ENCODE results near the gene ST7. TPM values are rescaled to one million over a fixed set of nuclear protein-coding genes. Genes with fewer than 3 reads are reported as not detected.

ST7 gene
- polyA plus RNA-seq, 1 donor from 2014 or later, result 76.8 TPM

GRCh38 chr7:116949941-116950801 is 3.1 kb upstream of the ST7 start:
- no peaks in the 10 kb centered on the region for H3K27me3 ChIP-seq (ENCODE audit: insufficient read depth, low read depth, low read length)
- no peaks in the 10 kb centered on the region for H3K36me3 ChIP-seq (ENCODE audit: insufficient read depth, low read length)
- no peaks in the 10 kb centered on the region for H3K9me2 ChIP-seq (ENCODE audit: insufficient read depth, low read length)
- TF ChIP-seq RAD21 (conservative IDR thresholded peaks at IDR 0.05) (no peak), EP300 (conservative IDR thresholded peaks at IDR 0.05; ENCODE audit: poor library complexity, severe bottlenecking) (no peak), MXI1 (conservative IDR thresholded peaks at IDR 0.05; ENCODE audit: poor library complexity, severe bottlenecking) (no peak), EZH2 (IDR thresholded peaks at IDR 0.05; ENCODE audit: borderline replicate concordance, insufficient read depth, low read length, poor library complexity, severe bottlenecking) (no peak), TAF1 (IDR thresholded peaks at IDR 0.05; ENCODE audit: low read depth) (no peak), SMC3 (conservative IDR thresholded peaks at IDR 0.05; ENCODE audit: poor library complexity) (no peak), POLR2AphosphoS5 (IDR thresholded peaks at IDR 0.05) (no peak)
- TF ChIP-seq, protein P1, sequence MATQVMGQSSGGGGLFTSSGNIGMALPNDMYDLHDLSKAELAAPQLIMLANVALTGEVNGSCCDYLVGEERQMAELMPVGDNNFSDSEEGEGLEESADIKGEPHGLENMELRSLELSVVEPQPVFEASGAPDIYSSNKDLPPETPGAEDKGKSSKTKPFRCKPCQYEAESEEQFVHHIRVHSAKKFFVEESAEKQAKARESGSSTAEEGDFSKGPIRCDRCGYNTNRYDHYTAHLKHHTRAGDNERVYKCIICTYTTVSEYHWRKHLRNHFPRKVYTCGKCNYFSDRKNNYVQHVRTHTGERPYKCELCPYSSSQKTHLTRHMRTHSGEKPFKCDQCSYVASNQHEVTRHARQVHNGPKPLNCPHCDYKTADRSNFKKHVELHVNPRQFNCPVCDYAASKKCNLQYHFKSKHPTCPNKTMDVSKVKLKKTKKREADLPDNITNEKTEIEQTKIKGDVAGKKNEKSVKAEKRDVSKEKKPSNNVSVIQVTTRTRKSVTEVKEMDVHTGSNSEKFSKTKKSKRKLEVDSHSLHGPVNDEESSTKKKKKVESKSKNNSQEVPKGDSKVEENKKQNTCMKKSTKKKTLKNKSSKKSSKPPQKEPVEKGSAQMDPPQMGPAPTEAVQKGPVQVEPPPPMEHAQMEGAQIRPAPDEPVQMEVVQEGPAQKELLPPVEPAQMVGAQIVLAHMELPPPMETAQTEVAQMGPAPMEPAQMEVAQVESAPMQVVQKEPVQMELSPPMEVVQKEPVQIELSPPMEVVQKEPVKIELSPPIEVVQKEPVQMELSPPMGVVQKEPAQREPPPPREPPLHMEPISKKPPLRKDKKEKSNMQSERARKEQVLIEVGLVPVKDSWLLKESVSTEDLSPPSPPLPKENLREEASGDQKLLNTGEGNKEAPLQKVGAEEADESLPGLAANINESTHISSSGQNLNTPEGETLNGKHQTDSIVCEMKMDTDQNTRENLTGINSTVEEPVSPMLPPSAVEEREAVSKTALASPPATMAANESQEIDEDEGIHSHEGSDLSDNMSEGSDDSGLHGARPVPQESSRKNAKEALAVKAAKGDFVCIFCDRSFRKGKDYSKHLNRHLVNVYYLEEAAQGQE (IDR thresholded peaks at IDR 0.05; ENCODE audit: borderline replicate concordance), result no peak
- TF ChIP-seq, protein P2, sequence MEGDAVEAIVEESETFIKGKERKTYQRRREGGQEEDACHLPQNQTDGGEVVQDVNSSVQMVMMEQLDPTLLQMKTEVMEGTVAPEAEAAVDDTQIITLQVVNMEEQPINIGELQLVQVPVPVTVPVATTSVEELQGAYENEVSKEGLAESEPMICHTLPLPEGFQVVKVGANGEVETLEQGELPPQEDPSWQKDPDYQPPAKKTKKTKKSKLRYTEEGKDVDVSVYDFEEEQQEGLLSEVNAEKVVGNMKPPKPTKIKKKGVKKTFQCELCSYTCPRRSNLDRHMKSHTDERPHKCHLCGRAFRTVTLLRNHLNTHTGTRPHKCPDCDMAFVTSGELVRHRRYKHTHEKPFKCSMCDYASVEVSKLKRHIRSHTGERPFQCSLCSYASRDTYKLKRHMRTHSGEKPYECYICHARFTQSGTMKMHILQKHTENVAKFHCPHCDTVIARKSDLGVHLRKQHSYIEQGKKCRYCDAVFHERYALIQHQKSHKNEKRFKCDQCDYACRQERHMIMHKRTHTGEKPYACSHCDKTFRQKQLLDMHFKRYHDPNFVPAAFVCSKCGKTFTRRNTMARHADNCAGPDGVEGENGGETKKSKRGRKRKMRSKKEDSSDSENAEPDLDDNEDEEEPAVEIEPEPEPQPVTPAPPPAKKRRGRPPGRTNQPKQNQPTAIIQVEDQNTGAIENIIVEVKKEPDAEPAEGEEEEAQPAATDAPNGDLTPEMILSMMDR (IDR thresholded peaks at IDR 0.05; ENCODE audit: poor library complexity, severe bottlenecking), result no peak
- H3K79me2 ChIP-seq (replicated peaks; ENCODE audit: insufficient read depth, low read length), result no peaks in the 10 kb centered on the region
- no peak overlapping the region for H3K27ac ChIP-seq (ENCODE audit: low read length)
- no peaks in the 10 kb centered on the region for H3K9me3 ChIP-seq (ENCODE audit: low read length)
- no peak overlapping the region for H3K4me3 ChIP-seq (ENCODE audit: low read length)
- H2AFZ ChIP-seq (ENCODE audit: low read depth, low read length), result no peak overlapping the region
- no peak overlapping the region for H3K9ac ChIP-seq (ENCODE audit: low read length)
- peaks cover 10% of the 10 kb centered on the region for H3F3A ChIP-seq (ENCODE audit: insufficient read depth, low read length, poor library complexity, severe bottlenecking)
- H3K4me2 ChIP-seq (ENCODE audit: low read length), result no peak overlapping the region
- no peaks in the 10 kb centered on the region for H4K20me1 ChIP-seq (ENCODE audit: insufficient read depth)

GRCh38 chr7:116950889-116951351 is 2.4 kb upstream of the ST7 start:
- no peaks in the 10 kb centered on the region for H3K9me2 ChIP-seq (ENCODE audit: insufficient read depth, low read length)
- no peak overlapping the region for H3K4me2 ChIP-seq (ENCODE audit: low read length)
- H3K36me3 ChIP-seq (ENCODE audit: insufficient read depth, low read length), result no peaks in the 10 kb centered on the region
- no peaks in the 10 kb centered on the region for H3K79me2 ChIP-seq (replicated peaks; ENCODE audit: insufficient read depth, low read length)
- no peak overlapping the region for H3K9ac ChIP-seq (ENCODE audit: low read length)
- H3F3A ChIP-seq (ENCODE audit: insufficient read depth, low read length, poor library complexity, severe bottlenecking), result peaks cover 10% of the 10 kb centered on the region
- no peak overlapping the region for H2AFZ ChIP-seq (ENCODE audit: low read depth, low read length)
- H3K4me3 ChIP-seq (ENCODE audit: low read length), result no peak overlapping the region
- H3K27ac ChIP-seq (ENCODE audit: low read length), result no peak overlapping the region
- no peaks in the 10 kb centered on the region for H3K9me3 ChIP-seq (ENCODE audit: low read length)
- TF ChIP-seq RAD21 (conservative IDR thresholded peaks at IDR 0.05), result no peak
- no peak for TF ChIP-seq POLR2AphosphoS5 (IDR thresholded peaks at IDR 0.05)
- TF ChIP-seq TAF1 (IDR thresholded peaks at IDR 0.05; ENCODE audit: low read depth), result no peak
- TF ChIP-seq SMC3 (conservative IDR thresholded peaks at IDR 0.05; ENCODE audit: poor library complexity), result no peak
- TF ChIP-seq MXI1 (conservative IDR thresholded peaks at IDR 0.05; ENCODE audit: poor library complexity, severe bottlenecking), result no peak
- TF ChIP-seq, protein P2 (IDR thresholded peaks at IDR 0.05; ENCODE audit: poor library complexity, severe bottlenecking), result no peak
- TF ChIP-seq EP300 (conservative IDR thresholded peaks at IDR 0.05; ENCODE audit: poor library complexity, severe bottlenecking), result no peak
- TF ChIP-seq EZH2 (IDR thresholded peaks at IDR 0.05; ENCODE audit: borderline replicate concordance, insufficient read depth, low read length, poor library complexity, severe bottlenecking), result no peak
- TF ChIP-seq, protein P1 (IDR thresholded peaks at IDR 0.05; ENCODE audit: borderline replicate concordance), result no peak
- H4K20me1 ChIP-seq (ENCODE audit: insufficient read depth), result no peaks in the 10 kb centered on the region
- no peaks in the 10 kb centered on the region for H3K27me3 ChIP-seq (ENCODE audit: insufficient read depth, low read depth, low read length)
